OCI-LY3 (cell line): ENCODE results near the gene PKIG.

ENCODE experiments used
- CTCF ChIP-seq: fragments of 200-600, 300-600 bp; sonication (generic); IDR thresholded peaks from 2 replicates; pipeline ENCODE4 v1.5.1; 2014; ENCODE audit warnings: antibody characterized with exemption, low read length, low read depth
- EZH2phosphoT487 ChIP-seq: fragments of 200-600 bp; shearing (Covaris generic); IDR thresholded peaks from 2 replicates; pipeline ENCODE4 v1.6.1; 2018; ENCODE audit warnings: antibody characterized with exemption, mixed run types, low read depth

DNA sequence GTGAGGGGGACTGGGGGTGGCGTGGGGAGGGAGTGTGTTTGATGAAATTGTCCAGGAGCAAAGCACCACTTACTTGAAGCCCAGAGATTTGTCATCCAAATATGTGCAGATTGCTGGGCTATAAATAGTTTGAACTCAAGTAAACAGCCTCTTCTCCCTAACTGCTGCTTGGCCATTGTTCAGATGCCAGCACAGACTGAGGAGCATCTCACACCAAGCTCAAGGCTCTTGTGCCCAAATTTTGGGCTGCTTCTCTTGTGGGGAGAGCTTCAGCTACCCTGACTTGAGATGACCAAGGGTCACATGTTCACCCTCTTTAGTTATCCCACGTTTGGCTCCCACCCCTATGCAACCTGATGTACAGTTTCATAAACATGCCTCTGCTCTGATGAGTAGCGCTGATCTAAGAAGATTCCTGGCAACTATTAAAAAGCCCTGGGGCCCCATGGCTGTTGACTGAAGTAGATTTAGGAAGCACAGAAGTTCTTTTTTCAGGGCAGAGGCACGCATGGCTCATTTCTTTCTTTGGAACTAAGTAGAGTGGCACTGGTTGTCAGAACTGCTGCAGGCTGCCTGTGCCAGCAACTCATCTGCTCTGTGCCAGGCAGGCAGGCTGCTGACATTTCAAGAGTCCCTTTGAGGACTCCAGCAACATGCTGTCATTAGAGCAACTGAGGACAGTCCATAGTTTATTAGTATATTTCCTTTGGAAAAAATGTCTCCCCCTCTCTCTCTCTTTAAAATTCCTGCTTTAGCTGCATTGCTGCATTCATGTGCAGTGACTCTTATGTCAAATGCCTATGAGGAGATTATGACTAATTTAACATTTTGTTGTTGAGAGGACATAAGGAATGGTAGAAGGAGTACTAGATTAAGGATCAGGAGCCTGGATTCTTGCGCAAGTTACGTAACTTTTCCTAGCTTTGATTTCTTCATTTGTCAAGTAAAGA, 9.6 kb upstream of the PKIG start:
- TF ChIP-seq CTCF (no peak), EZH2phosphoT487 (no peak)
